SU-DHL-6 (cell line): ENCODE measurements around the gene SFTPB.

Experiments
- CTCF ChIP-seq: fragments of 200-600 bp; sonication (generic); IDR thresholded peaks from one replicate; pipeline ENCODE4 v1.5.1; 2017; ENCODE audit warnings: antibody characterized with exemption, mild to moderate bottlenecking, low read length, moderate library complexity; ENCODE audit not compliant: insufficient read depth, poor library complexity, severe bottlenecking
- EZH2phosphoT487 ChIP-seq: fragments of 200-600 bp; sonication (generic), shearing (Covaris generic); conservative IDR thresholded peaks from 2 replicates; pipeline ENCODE4 v1.6.1; 2018; ENCODE audit warnings: mild to moderate bottlenecking, antibody characterized with exemption, low read length, moderate library complexity, mixed read lengths

GRCh38 chr2:85712849-85713612 lies 45.0 kb upstream of the SFTPB start:
- TF ChIP-seq CTCF (no peak), EZH2phosphoT487 (no peak)
